Measurements from ENCODE around the gene RNLS. TPM values are rescaled to one million over a fixed set of nuclear protein-coding genes. Genes with fewer than 3 reads are reported as not detected.

The RNLS gene
- polyA plus RNA-seq, 3 donors = 3.3 to 3.9 (median 3.7) TPM

- Mint-ChIP-seq H3K36me3 (no peaks in the 10 kb centered on the region), H3K4me3 (no peak overlapping the region), H3K27ac (no peak overlapping the region), H3K4me1 (peaks cover 7% of the 10 kb centered on the region), H3K9me3 (peaks cover 0 to 5% (median 0%) of the 10 kb centered on the region in 7 donors), H3K27me3 (ENCODE audit: low read depth in 3 of 3) (no peaks in the 10 kb centered on the region)
- intact Hi-C loops (cut with micrococcal nuclease) = no loop called here
- Histone ChIP-seq H4K20me1 (ENCODE audit: insufficient read depth, low read length) (no peaks in the 10 kb centered on the region), H3K4me1 (ENCODE audit: control insufficient read depth in 1 of 2, insufficient read depth in 2 of 2, low read length in 2 of 2) (no peaks in the 10 kb centered on the region), H3K9ac (ENCODE audit: insufficient read depth, low read length, poor library complexity, severe bottlenecking) (no peak overlapping the region), H3K9me3 (replicated peaks in 1 of 2; ENCODE audit: control insufficient read depth in 1 of 2, insufficient read depth in 1 of 2, low read length in 2 of 2) (no peaks in the 10 kb centered on the region), H3K36me3 (replicated peaks in 1 of 2; ENCODE audit: control insufficient read depth in 1 of 2, insufficient read depth in 2 of 2, low read length in 2 of 2) (no peaks in the 10 kb centered on the region), H3K27me3 (ENCODE audit: control insufficient read depth in 2 of 2, insufficient read depth in 2 of 2, low read length in 2 of 2) (no peaks in the 10 kb centered on the region), H3K79me2 (ENCODE audit: insufficient read depth, low read length) (no peaks in the 10 kb centered on the region), H2AFZ (ENCODE audit: insufficient read depth, low read depth, low read length, poor library complexity, severe bottlenecking) (no peak overlapping the region), H3K4me3 (replicated peaks in 1 of 3; ENCODE audit: low read depth in 2 of 3, low read length in 3 of 3) (no peak overlapping the region), H3K4me2 (replicated peaks; ENCODE audit: extremely low read depth, low read length, poor library complexity, severe bottlenecking) (no peak overlapping the region), H3K27ac (ENCODE audit: low read depth in 1 of 2, low read length in 2 of 2) (no peak overlapping the region)
- no peak for DNase-seq
- WGBS (ENCODE audit: insufficient coverage) = no CpG with 5 or more reads among the region's 1 CpG
- no peak for TF ChIP-seq CTCF (IDR thresholded peaks at IDR 0.05)
These were observed 111.2 kb downstream of the RNLS start for GRCh38 chr10:88471899-88472298.

GRCh38 chr10:88467835-88468485, 115.2 kb downstream of the RNLS start:
- DNase-seq = no peak
- H3K27ac ChIP-seq (ENCODE audit: low read depth in 1 of 2, low read length in 2 of 2) = no peak overlapping the region
- Mint-ChIP-seq H3K36me3 (no peaks in the 10 kb centered on the region), H3K4me1 (no peaks in the 10 kb centered on the region), H3K9me3 (peaks cover 0 to 5% (median 0%) of the 10 kb centered on the region in 7 donors), H3K4me3 (no peak overlapping the region), H3K27me3 (ENCODE audit: low read depth in 3 of 3) (no peaks in the 10 kb centered on the region), H3K27ac (no peak overlapping the region)
- no peak overlapping the region for H2AFZ ChIP-seq (ENCODE audit: insufficient read depth, low read depth, low read length, poor library complexity, severe bottlenecking)
- H3K36me3 ChIP-seq (replicated peaks in 1 of 2; ENCODE audit: control insufficient read depth in 1 of 2, insufficient read depth in 2 of 2, low read length in 2 of 2) = no peaks in the 10 kb centered on the region
- no peak overlapping the region for H3K9ac ChIP-seq (ENCODE audit: insufficient read depth, low read length, poor library complexity, severe bottlenecking)
- WGBS (ENCODE audit: insufficient coverage) = 100% methylated on average over 1 of the region's 4 CpGs
- no peaks in the 10 kb centered on the region for H3K27me3 ChIP-seq (ENCODE audit: control insufficient read depth in 2 of 2, insufficient read depth in 2 of 2, low read length in 2 of 2)
- no peaks in the 10 kb centered on the region for H3K79me2 ChIP-seq (ENCODE audit: insufficient read depth, low read length)
- H3K4me2 ChIP-seq (replicated peaks; ENCODE audit: extremely low read depth, low read length, poor library complexity, severe bottlenecking) = no peak overlapping the region
- H4K20me1 ChIP-seq (ENCODE audit: insufficient read depth, low read length) = no peaks in the 10 kb centered on the region
- H3K4me1 ChIP-seq (ENCODE audit: control insufficient read depth in 1 of 2, insufficient read depth in 2 of 2, low read length in 2 of 2) = no peaks in the 10 kb centered on the region
- intact Hi-C loops (cut with micrococcal nuclease) = no loop called here
- H3K4me3 ChIP-seq (replicated peaks in 1 of 3; ENCODE audit: low read depth in 2 of 3, low read length in 3 of 3) = no peak overlapping the region
- H3K9me3 ChIP-seq (replicated peaks in 1 of 2; ENCODE audit: control insufficient read depth in 1 of 2, insufficient read depth in 1 of 2, low read length in 2 of 2) = no peaks in the 10 kb centered on the region
- TF ChIP-seq CTCF (IDR thresholded peaks at IDR 0.05) = no peak

All from CD14-positive monocyte (primary cell).